K562 (cell line): ENCODE measurements around the gene BIK. TPM values are rescaled to one million over a fixed set of nuclear protein-coding genes. Genes with fewer than 3 reads are reported as not detected.

Source experiments
- CCNT2 ChIP-seq: IDR thresholded peaks from 2 replicates; pipeline ENCODE4 v1.6.1; 2011; ENCODE audit warnings: borderline replicate concordance, low read depth, mild to moderate bottlenecking, moderate library complexity, mixed read lengths, low read length; ENCODE audit not compliant: insufficient read length; ENCODE audit errors: extremely low read depth
- NEUROD1 ChIP-seq: fragments of 150-350 bp; IDR thresholded peaks from 2 replicates; pipeline ENCODE4 v1.6.1; 2014; ENCODE audit warnings: borderline replicate concordance, low read length, low read depth; ENCODE audit not compliant: partially characterized antibody
- PHF20 ChIP-seq: fragments of 450-650 bp; IDR thresholded peaks from 2 replicates; pipeline ENCODE4 v1.6.1; 2018; ENCODE audit not compliant: partially characterized antibody
- POLR3G ChIP-seq: IDR thresholded peaks from 2 replicates; pipeline ENCODE4 v1.6.1; 2011; ENCODE audit not compliant: insufficient read length, insufficient replicate concordance; ENCODE audit errors: extremely low read depth
- PTRF ChIP-seq: fragments of 450-650 bp; IDR thresholded peaks from 2 replicates; pipeline ENCODE4 v1.6.1; 2016; ENCODE audit warnings: mild to moderate bottlenecking, missing genetic modification characterization, missing compliant biosample characterization
- ZNF146 ChIP-seq: IDR thresholded peaks from one replicate; pipeline ENCODE4 v1.6.1; 2018; ENCODE audit warnings: missing compliant biosample characterization; ENCODE audit not compliant: unreplicated experiment
- ZNF324 ChIP-seq: fragments of 250-450 bp; sonication (Bioruptor Pico); IDR thresholded peaks from 2 replicates; pipeline ENCODE4 v1.4.0; 2020; ENCODE audit warnings: mild to moderate bottlenecking
- polyA plus RNA-seq, 8 experiments: library from polyadenylated mRNA; depleted of rRNA in 4 of 8; stranded (reverse) in 5 of 8; unstranded in 3 of 8; fragments of >200 nt; fragmentation: Nextera tagmentation in 2 of 8; fragmentation: Illumina TruSeq in 1 of 8; extraction: Ambion mirVana in 2 of 8; extraction: Trizol in 1 of 8; gene quantifications; 2 replicates each; pipeline versions ENCODE4 v1.2.1 to v1.2.3, GENCODE V29; 2011 to 2014; ENCODE audit warnings: inconsistent platforms in 1 of 8, missing spikeins in 1 of 8
- total RNA-seq, 7 experiments: library from RNA; depleted of rRNA in 6 of 7; stranded (reverse); fragments of >200 nt in 6 of 7; fragmentation: Illumina TruSeq in 2 of 7; extraction: Trizol in 2 of 7; gene quantifications; 2 replicates each; pipeline versions ENCODE4 v1.2.1 to v1.2.3, GENCODE V29; 2011 to 2021; ENCODE audit warnings: low replicate concordance in 1 of 7
- TF ChIP-seq, protein P1 (sequence below): fragments of 250-450 bp; sonication (Bioruptor Pico); IDR thresholded peaks from 2 replicates; pipeline ENCODE4 v1.8.0; 2021; ENCODE audit warnings: moderate library complexity, mild to moderate bottlenecking, inconsistent platforms
- TF ChIP-seq, protein P2 (sequence below): fragments of 450-650 bp; IDR thresholded peaks from 2 replicates; pipeline ENCODE4 v1.6.1; 2016; ENCODE audit warnings: low read depth, mild to moderate bottlenecking, moderate library complexity
- TF ChIP-seq, protein P3 (sequence below), 3 experiments: IDR thresholded peaks in 2 of 3; conservative IDR thresholded peaks in 1 of 3; 2 replicates each; pipeline ENCODE4 v1.5.1; 2011 to 2012; ENCODE audit warnings: low read length in 3 of 3, mild to moderate bottlenecking in 3 of 3, control low read depth in 2 of 3, improper control_type of control experiment in 1 of 3, inconsistent platforms in 1 of 3, low read depth in 1 of 3, mixed read lengths in 1 of 3, moderate library complexity in 1 of 3; ENCODE audit not compliant: insufficient read depth in 2 of 3
- TF ChIP-seq, protein P4 (sequence below): sonication (generic); formaldehyde crosslinking; IDR thresholded peaks from 2 replicates; pipeline ENCODE4 v1.8.0; 2022; ENCODE audit warnings: missing genetic modification reagents, mild to moderate bottlenecking, borderline replicate concordance
- TF ChIP-seq, protein P5 (sequence below): fragments of 250-450 bp; sonication (Bioruptor Pico); IDR thresholded peaks from 2 replicates; pipeline ENCODE4 v1.5.0; 2020; ENCODE audit warnings: mild to moderate bottlenecking
- TF ChIP-seq, protein P6 (sequence below): fragments of 250-450 bp; sonication (Bioruptor Pico); IDR thresholded peaks from 2 replicates; pipeline ENCODE4 v1.8.0; 2022; ENCODE audit warnings: moderate library complexity, mild to moderate bottlenecking, inconsistent platforms
- TF ChIP-seq, protein P7 (sequence below): IDR thresholded peaks from 2 replicates; pipeline ENCODE4 v1.6.1; 2016; ENCODE audit warnings: missing genetic modification characterization, missing compliant biosample characterization

The BIK gene
- total and polyA plus RNA-seq, 9 of the 15 experiments (the other 6 are each of a cell fraction or from before 2014, with no cell fraction given): 0.08 to 0.23 (median 0.18) TPM; not detected in 4

DNA sequence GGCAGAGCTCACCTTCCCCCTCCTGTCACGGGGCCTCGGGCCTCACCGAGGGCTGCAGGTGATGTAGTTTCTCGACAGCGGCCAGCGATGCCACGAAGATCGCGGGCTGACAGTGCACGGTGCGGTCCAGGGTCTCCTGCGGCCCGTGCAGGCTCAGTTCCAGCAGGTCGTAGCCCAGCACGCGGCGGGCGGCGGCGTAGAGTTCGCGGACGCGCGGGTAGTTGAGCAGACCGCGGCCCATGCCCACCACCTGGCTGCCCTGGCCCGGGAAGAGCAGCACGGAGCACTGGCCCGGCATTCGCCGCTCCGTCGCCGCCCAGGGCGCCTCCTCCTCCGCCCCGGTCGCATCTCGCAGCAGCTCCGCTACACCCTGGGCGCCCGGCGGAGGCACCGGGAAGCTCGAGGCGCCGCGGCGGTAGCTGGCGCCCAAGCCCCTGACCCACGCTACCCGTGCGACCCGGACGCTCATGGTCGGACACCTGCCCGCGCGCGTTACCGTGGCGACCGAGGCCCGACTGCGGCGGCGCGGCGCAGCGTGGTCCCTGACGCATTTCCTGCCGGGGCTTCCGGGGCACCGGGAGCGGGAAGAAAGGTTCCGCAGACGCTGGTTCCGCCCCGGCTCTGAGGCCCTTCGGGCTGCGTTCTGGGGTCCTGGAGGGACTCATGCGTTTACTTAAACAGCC lies 32.5 kb downstream of the BIK start, which contains the start of gene MCAT (continued):
- TF ChIP-seq POLR3G (no peak), ZNF324 (CRISPR knock-in tag) (no peak), ZNF146 (CRISPR knock-in tag) (no peak), PTRF (tag) (no peak), CCNT2 (no peak), PHF20 (peak; percentile 82), NEUROD1 (peak; percentile 73)
- TF ChIP-seq, protein P1, sequence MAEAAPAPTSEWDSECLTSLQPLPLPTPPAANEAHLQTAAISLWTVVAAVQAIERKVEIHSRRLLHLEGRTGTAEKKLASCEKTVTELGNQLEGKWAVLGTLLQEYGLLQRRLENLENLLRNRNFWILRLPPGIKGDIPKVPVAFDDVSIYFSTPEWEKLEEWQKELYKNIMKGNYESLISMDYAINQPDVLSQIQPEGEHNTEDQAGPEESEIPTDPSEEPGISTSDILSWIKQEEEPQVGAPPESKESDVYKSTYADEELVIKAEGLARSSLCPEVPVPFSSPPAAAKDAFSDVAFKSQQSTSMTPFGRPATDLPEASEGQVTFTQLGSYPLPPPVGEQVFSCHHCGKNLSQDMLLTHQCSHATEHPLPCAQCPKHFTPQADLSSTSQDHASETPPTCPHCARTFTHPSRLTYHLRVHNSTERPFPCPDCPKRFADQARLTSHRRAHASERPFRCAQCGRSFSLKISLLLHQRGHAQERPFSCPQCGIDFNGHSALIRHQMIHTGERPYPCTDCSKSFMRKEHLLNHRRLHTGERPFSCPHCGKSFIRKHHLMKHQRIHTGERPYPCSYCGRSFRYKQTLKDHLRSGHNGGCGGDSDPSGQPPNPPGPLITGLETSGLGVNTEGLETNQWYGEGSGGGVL (CRISPR knock-in tag): no peak
- TF ChIP-seq, protein P2, sequence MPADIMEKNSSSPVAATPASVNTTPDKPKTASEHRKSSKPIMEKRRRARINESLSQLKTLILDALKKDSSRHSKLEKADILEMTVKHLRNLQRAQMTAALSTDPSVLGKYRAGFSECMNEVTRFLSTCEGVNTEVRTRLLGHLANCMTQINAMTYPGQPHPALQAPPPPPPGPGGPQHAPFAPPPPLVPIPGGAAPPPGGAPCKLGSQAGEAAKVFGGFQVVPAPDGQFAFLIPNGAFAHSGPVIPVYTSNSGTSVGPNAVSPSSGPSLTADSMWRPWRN: no peak
- TF ChIP-seq, protein P3, sequence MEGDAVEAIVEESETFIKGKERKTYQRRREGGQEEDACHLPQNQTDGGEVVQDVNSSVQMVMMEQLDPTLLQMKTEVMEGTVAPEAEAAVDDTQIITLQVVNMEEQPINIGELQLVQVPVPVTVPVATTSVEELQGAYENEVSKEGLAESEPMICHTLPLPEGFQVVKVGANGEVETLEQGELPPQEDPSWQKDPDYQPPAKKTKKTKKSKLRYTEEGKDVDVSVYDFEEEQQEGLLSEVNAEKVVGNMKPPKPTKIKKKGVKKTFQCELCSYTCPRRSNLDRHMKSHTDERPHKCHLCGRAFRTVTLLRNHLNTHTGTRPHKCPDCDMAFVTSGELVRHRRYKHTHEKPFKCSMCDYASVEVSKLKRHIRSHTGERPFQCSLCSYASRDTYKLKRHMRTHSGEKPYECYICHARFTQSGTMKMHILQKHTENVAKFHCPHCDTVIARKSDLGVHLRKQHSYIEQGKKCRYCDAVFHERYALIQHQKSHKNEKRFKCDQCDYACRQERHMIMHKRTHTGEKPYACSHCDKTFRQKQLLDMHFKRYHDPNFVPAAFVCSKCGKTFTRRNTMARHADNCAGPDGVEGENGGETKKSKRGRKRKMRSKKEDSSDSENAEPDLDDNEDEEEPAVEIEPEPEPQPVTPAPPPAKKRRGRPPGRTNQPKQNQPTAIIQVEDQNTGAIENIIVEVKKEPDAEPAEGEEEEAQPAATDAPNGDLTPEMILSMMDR (IDR thresholded peaks at IDR 0.05 in 2 of 3, conservative IDR thresholded peaks at IDR 0.05 in 1 of 3; ENCODE audit: insufficient read depth in 2 of 3, low read depth in 1 of 3, low read length in 3 of 3): 0 out of 6 replicates have a peak, but pooled peaks of 1 of the 3 experiments have one; percentile 3
- TF ChIP-seq, protein P4, sequence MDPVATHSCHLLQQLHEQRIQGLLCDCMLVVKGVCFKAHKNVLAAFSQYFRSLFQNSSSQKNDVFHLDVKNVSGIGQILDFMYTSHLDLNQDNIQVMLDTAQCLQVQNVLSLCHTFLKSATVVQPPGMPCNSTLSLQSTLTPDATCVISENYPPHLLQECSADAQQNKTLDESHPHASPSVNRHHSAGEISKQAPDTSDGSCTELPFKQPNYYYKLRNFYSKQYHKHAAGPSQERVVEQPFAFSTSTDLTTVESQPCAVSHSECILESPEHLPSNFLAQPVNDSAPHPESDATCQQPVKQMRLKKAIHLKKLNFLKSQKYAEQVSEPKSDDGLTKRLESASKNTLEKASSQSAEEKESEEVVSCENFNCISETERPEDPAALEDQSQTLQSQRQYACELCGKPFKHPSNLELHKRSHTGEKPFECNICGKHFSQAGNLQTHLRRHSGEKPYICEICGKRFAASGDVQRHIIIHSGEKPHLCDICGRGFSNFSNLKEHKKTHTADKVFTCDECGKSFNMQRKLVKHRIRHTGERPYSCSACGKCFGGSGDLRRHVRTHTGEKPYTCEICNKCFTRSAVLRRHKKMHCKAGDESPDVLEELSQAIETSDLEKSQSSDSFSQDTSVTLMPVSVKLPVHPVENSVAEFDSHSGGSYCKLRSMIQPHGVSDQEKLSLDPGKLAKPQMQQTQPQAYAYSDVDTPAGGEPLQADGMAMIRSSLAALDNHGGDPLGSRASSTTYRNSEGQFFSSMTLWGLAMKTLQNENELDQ (CRISPR knock-in tag): no peak
- TF ChIP-seq, protein P5, sequence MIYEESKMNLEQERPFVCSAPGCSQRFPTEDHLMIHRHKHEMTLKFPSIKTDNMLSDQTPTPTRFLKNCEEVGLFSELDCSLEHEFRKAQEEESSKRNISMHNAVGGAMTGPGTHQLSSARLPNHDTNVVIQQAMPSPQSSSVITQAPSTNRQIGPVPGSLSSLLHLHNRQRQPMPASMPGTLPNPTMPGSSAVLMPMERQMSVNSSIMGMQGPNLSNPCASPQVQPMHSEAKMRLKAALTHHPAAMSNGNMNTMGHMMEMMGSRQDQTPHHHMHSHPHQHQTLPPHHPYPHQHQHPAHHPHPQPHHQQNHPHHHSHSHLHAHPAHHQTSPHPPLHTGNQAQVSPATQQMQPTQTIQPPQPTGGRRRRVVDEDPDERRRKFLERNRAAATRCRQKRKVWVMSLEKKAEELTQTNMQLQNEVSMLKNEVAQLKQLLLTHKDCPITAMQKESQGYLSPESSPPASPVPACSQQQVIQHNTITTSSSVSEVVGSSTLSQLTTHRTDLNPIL (CRISPR knock-in tag): no peak
- TF ChIP-seq, protein P6, sequence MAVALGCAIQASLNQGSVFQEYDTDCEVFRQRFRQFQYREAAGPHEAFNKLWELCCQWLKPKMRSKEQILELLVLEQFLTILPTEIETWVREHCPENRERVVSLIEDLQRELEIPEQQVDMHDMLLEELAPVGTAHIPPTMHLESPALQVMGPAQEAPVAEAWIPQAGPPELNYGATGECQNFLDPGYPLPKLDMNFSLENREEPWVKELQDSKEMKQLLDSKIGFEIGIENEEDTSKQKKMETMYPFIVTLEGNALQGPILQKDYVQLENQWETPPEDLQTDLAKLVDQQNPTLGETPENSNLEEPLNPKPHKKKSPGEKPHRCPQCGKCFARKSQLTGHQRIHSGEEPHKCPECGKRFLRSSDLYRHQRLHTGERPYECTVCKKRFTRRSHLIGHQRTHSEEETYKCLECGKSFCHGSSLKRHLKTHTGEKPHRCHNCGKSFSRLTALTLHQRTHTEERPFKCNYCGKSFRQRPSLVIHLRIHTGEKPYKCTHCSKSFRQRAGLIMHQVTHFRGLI (CRISPR knock-in tag): no peak
- TF ChIP-seq, protein P7, sequence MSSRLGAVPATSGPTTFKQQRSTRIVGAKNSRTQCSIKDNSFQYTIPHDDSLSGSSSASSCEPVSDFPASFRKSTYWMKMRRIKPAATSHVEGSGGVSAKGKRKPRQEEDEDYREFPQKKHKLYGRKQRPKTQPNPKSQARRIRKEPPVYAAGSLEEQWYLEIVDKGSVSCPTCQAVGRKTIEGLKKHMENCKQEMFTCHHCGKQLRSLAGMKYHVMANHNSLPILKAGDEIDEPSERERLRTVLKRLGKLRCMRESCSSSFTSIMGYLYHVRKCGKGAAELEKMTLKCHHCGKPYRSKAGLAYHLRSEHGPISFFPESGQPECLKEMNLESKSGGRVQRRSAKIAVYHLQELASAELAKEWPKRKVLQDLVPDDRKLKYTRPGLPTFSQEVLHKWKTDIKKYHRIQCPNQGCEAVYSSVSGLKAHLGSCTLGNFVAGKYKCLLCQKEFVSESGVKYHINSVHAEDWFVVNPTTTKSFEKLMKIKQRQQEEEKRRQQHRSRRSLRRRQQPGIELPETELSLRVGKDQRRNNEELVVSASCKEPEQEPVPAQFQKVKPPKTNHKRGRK: no peak
